ENCODE measurements around the gene ERN1. TPM values are rescaled to one million over a fixed set of nuclear protein-coding genes. Genes with fewer than 3 reads are reported as not detected.

The ERN1 gene
- total RNA-seq, 4 donors from 2014 or later, result 17.2 to 30.0 (median 24.0) TPM

GRCh38 chr17:64063766-64064224 is 66.1 kb downstream of the ERN1 start:
- Histone ChIP-seq H3K4me3 (peak overlapping the region in 1 of 4 donors; percentile 32), H3K36me3 (peaks cover 0 to 32% (median 0%) of the 10 kb centered on the region in 3 donors)

DNA sequence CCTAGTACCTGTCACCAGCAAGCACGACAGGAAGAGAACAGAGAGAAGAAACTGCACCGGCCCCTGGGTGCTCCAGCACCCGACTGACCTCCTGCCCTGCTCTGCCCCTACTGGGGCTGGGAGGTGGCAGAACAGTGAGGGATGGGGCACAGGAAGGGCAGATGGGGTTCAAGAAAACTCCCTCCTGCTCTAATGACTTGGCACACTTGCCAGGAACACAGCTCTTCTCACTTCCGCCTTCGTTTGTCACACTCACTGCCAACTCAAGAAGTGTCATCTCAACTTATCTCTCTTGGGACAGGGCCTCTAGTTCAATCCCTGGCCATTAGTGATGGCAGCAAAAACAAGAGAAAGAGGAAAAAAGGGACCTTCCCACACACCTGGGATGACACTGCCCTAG is 66.9 kb downstream of the ERN1 start:
- Histone ChIP-seq H3K36me3 (peaks cover 0 to 31% (median 0%) of the 10 kb centered on the region in 3 donors), H3K27ac (peak overlapping the region; percentile 43 to 82 (median 64)), H3K27me3 (no peaks in the 10 kb centered on the region), H3K9me3 (no peaks in the 10 kb centered on the region), H3K4me3 (peak overlapping the region in 1 of 4 donors; percentile 32), H3K4me1 (peaks cover 0 to 26% (median 0%) of the 10 kb centered on the region in 4 donors)
- TF ChIP-seq CTCF (IDR thresholded peaks at IDR 0.05) (no peak), POLR2A (IDR thresholded peaks at IDR 0.05) (no peak)
- peak in 1 of 3 donors; percentile 45 for DNase-seq

More at GRCh38 chr17:64063766-64064224, 66.1 kb downstream of the ERN1 start:
- Histone ChIP-seq H3K4me1 (peaks cover 0 to 26% (median 0%) of the 10 kb centered on the region in 4 donors), H3K27me3 (no peaks in the 10 kb centered on the region), H3K27ac (peak overlapping the region in 3 of 4 donors; percentile 57 to 82 (median 72)), H3K9me3 (no peaks in the 10 kb centered on the region)
- DNase-seq, result peak; percentile 37 to 80 (median 80)
- TF ChIP-seq CTCF (IDR thresholded peaks at IDR 0.05), result peak in 4 of 6 experiments; percentile 35 to 70 (median 63)
- no peak for TF ChIP-seq POLR2A (IDR thresholded peaks at IDR 0.05)

- no peaks in the 10 kb centered on the region for H3K9me3 ChIP-seq
- DNase-seq, result peak in 1 of 3 donors; percentile 19
- peaks cover 0 to 26% (median 3%) of the 10 kb centered on the region in 4 donors for H3K4me1 ChIP-seq
- peaks cover 0 to 35% (median 0%) of the 10 kb centered on the region in 3 donors for H3K36me3 ChIP-seq
- H3K4me3 ChIP-seq, result no peak overlapping the region
- H3K27me3 ChIP-seq, result no peaks in the 10 kb centered on the region
- TF ChIP-seq CTCF (IDR thresholded peaks at IDR 0.05) (no peak), POLR2A (IDR thresholded peaks at IDR 0.05) (no peak)
- no peak overlapping the region for H3K27ac ChIP-seq
Measured at GRCh38 chr17:64061178-64061898, 68.6 kb downstream of the ERN1 start.

DNA sequence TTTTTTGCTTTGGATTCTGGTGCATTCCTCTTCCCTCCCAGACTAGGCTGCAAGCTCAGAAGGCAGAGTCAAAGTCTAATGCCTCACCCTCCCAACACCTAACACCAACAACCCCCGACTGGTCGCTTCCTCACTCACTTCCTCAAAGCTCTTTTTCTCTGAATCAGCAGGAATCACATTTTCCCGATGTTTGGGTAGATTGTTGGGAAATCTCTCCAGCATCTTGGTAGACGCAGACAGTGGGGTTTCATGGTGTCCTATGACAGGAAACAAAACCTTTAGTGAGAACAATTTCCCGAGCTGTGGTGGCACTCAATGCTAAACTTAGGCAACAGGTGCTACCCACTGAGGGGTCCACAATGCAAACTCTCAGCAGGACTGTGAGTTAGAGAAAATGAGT is 69.6 kb downstream of the ERN1 start:
- Histone ChIP-seq H3K9me3 (no peaks in the 10 kb centered on the region), H3K27me3 (no peaks in the 10 kb centered on the region), H3K4me1 (peaks cover 0 to 26% (median 4%) of the 10 kb centered on the region in 4 donors), H3K27ac (peak overlapping the region in 2 of 4 donors; percentile 4 to 21), H3K4me3 (no peak overlapping the region), H3K36me3 (peaks cover 0 to 45% (median 0%) of the 10 kb centered on the region in 3 donors)
- no peak for TF ChIP-seq POLR2A (IDR thresholded peaks at IDR 0.05)
- TF ChIP-seq CTCF (IDR thresholded peaks at IDR 0.05), result no peak
- no peak for DNase-seq

- H3K4me3 ChIP-seq, result no peak overlapping the region
- peak overlapping the region in 1 of 4 donors; percentile 21 for H3K27ac ChIP-seq
- peaks cover 0 to 49% (median 0%) of the 10 kb centered on the region in 3 donors for H3K36me3 ChIP-seq
- no peaks in the 10 kb centered on the region for H3K27me3 ChIP-seq
- peaks cover 0 to 25% (median 4%) of the 10 kb centered on the region in 4 donors for H3K4me1 ChIP-seq
- DNase-seq, result no peak
- H3K9me3 ChIP-seq, result no peaks in the 10 kb centered on the region
- TF ChIP-seq POLR2A (IDR thresholded peaks at IDR 0.05) (no peak), CTCF (IDR thresholded peaks at IDR 0.05) (no peak)
Measured at GRCh38 chr17:64059756-64060155, 70.2 kb downstream of the ERN1 start.

All from Peyer's patch (tissue), 4 donors.